B cell (primary cell): ENCODE measurements around the gene TBC1D22A. TPM values are rescaled to one million over a fixed set of nuclear protein-coding genes. Genes with fewer than 3 reads are reported as not detected.

Experiments
- ATAC-seq: fragments of 200-7000 bp; cut with Tn5 transposase; one replicate; pipeline ENCODE4 v1.10.0; 2021; ENCODE audit warnings: low read depth, mild to moderate bottlenecking, moderate number of reproducible peaks, moderate library complexity
- CTCF ChIA-PET: fragments of 350-600 bp; sonication (Branson Sonifier 250); formaldehyde crosslinking; loops from one replicate; lab custom pipeline; 2021; ENCODE audit warnings: antibody characterized with exemption, inconsistent platforms; lab: Charles Lee
- POLR2A ChIA-PET: fragments of 350-600 bp; sonication (Branson Sonifier 250); formaldehyde crosslinking; loops from one replicate; lab custom pipeline; 2021; ENCODE audit warnings: antibody characterized with exemption; lab: Charles Lee
- DNase-seq: peaks from one replicate; pipeline ENCODE4 v3.0.0; 2013
- H2AFZ ChIP-seq: 2 replicates; pipeline ENCODE4 v1.6.1; 2012; ENCODE audit warnings: mild to moderate bottlenecking, low read depth, low read length; ENCODE audit not compliant: insufficient read depth, poor library complexity, severe bottlenecking
- H3K27ac ChIP-seq, 2 donors: 1 replicate in 1 of 2; 2 replicates in 1 of 2; pipeline ENCODE4 v1.5.1; 2012 to 2013; ENCODE audit warnings: low read length in 2 of 2, mild to moderate bottlenecking in 2 of 2, moderate library complexity in 1 of 2
- H3K27me3 ChIP-seq, 4 experiments: fragments of 200-600 bp in 1 of 4; sonication (generic) in 1 of 4; replicated peaks in 1 of 4; 1 replicate in 2 of 4; 2 replicates in 2 of 4; pipeline versions ENCODE4 v1.6.1 to v1.7.0; 2013 to 2016; ENCODE audit warnings: low read length in 3 of 4, mild to moderate bottlenecking in 2 of 4, mixed read lengths in 1 of 4, moderate library complexity in 1 of 4; ENCODE audit not compliant: insufficient read depth in 4 of 4, control insufficient read depth in 3 of 4; ENCODE audit errors: control extremely low read depth in 1 of 4
- H3K36me3 ChIP-seq, 2 experiments: replicated peaks in 1 of 2; 1 replicate in 1 of 2; 2 replicates in 1 of 2; pipeline versions ENCODE4 v1.6.1 to v1.7.1; 2013; ENCODE audit warnings: low read length in 1 of 2; ENCODE audit not compliant: insufficient read depth in 2 of 2, control insufficient read depth in 1 of 2; ENCODE audit errors: control extremely low read depth in 1 of 2, extremely low read depth in 1 of 2
- H3K4me1 ChIP-seq, 2 donors: fragments of 200-600 bp in 1 of 2; sonication (generic) in 1 of 2; 1 replicate in 1 of 2; 2 replicates in 1 of 2; pipeline versions ENCODE4 v1.5.1 to v1.6.1; 2013 to 2017; ENCODE audit warnings: low read length in 2 of 2; ENCODE audit not compliant: control insufficient read depth in 2 of 2, insufficient read depth in 2 of 2
- H3K4me2 ChIP-seq: replicated peaks from 2 replicates; pipeline ENCODE3; 2012; ENCODE audit warnings: mild to moderate bottlenecking, low read depth, low read length; ENCODE audit not compliant: poor library complexity, severe bottlenecking
- H3K4me3 ChIP-seq, 5 experiments: fragments of 200-600 bp in 1 of 5; sonication (generic) in 1 of 5; 1 replicate in 3 of 5; 2 replicates in 2 of 5; pipeline versions ENCODE4 v1.5.1 to v1.7.0; 2011 to 2016; ENCODE audit warnings: low read length in 4 of 5, mild to moderate bottlenecking in 4 of 5, low read depth in 2 of 5, control low read depth in 1 of 5, moderate library complexity in 1 of 5; ENCODE audit not compliant: insufficient read depth in 1 of 5; ENCODE audit errors: control extremely low read depth in 1 of 5, extremely low read depth in 1 of 5
- H3K79me2 ChIP-seq: fragments of 200-600 bp; sonication (generic); one replicate; pipeline ENCODE4 v1.6.0; 2016; ENCODE audit warnings: low read length; ENCODE audit not compliant: control insufficient read depth, insufficient read depth
- H3K9ac ChIP-seq: fragments of 200-600 bp; sonication (generic); 2 replicates; pipeline ENCODE4 v1.6.1; 2017; ENCODE audit warnings: mild to moderate bottlenecking, low read length, moderate library complexity
- H3K9me3 ChIP-seq, 3 donors: one replicate each; pipeline versions ENCODE4 v1.6.1 to v1.7.1; 2013; ENCODE audit warnings: low read length in 2 of 3; ENCODE audit not compliant: control insufficient read depth in 2 of 3, insufficient read depth in 1 of 3; ENCODE audit errors: control extremely low read depth in 1 of 3
- H4K20me1 ChIP-seq: 2 replicates; pipeline ENCODE4 v1.6.0; 2012; ENCODE audit warnings: mild to moderate bottlenecking, low read length; ENCODE audit not compliant: insufficient read depth, control insufficient read depth, poor library complexity, severe bottlenecking
- H3K27ac Mint-ChIP-seq: one replicate; pipeline ENCODE4 v1.8.0; 2021; ENCODE audit warnings: mixed read lengths
- H3K27me3 Mint-ChIP-seq: one replicate; pipeline ENCODE4 v1.8.0; 2021; ENCODE audit warnings: mixed read lengths
- H3K4me1 Mint-ChIP-seq: one replicate; pipeline ENCODE4 v1.8.0; 2021; ENCODE audit warnings: mixed read lengths
- H3K4me3 Mint-ChIP-seq: one replicate; pipeline ENCODE4 v1.8.0; 2021; ENCODE audit warnings: mixed read lengths
- H3K9me3 Mint-ChIP-seq: one replicate; pipeline ENCODE4 v1.8.0; 2022; ENCODE audit warnings: mixed read lengths; ENCODE audit not compliant: insufficient read depth
- CTCF ChIP-seq: fragments of 200-600 bp; IDR thresholded peaks from one replicate; pipeline ENCODE4 v1.8.0; 2022; ENCODE audit warnings: antibody characterized with exemption, mild to moderate bottlenecking
- EZH2 ChIP-seq: IDR thresholded peaks from 2 replicates; pipeline ENCODE4 v1.6.1; 2012; ENCODE audit warnings: borderline replicate concordance, low read depth, mild to moderate bottlenecking, moderate library complexity, low read length; ENCODE audit not compliant: insufficient read depth, poor library complexity, severe bottlenecking
- WGBS: methylation state at CpG from one replicate; pipeline ENCODE4 v1.1.5; 2013; ENCODE audit warnings: missing lambda C conversion rate; ENCODE audit not compliant: insufficient coverage; 5-methylcytosine and 5-hydroxymethylcytosine counted together
- intact Hi-C: fragments of 100-400 bp; cut with micrococcal nuclease; formaldehyde crosslinking; loops from one replicate; pipeline ENCODE4 v1.10.0; 2022
- polyA minus RNA-seq: library from RNA; depleted of rRNA, polyadenylated mRNA; stranded (reverse); fragments of >200 nt; gene quantifications from 2 replicates; pipeline ENCODE4 v1.2.3, GENCODE V29; 2012
- polyA plus RNA-seq: library from polyadenylated mRNA; depleted of rRNA; stranded (reverse); fragments of >200 nt; gene quantifications from 2 replicates; pipeline ENCODE4 v1.2.3, GENCODE V29; 2012
- total RNA-seq, 2 donors: library from RNA; stranded (reverse); fragments of 120-200 nt in 1 of 2; gene quantifications; 1 replicate in 1 of 2; 2 replicates in 1 of 2; pipeline versions ENCODE4 v1.2.3 to v1.2.4, GENCODE V29; 2013 to 2022

The TBC1D22A gene
- total RNA-seq (128 and 141 TPM in 2 replicates), polyA plus RNA-seq (65.0 and 73.8 TPM in 2 replicates), polyA minus RNA-seq (45.7 and 69.1 TPM in 2 replicates)
- total RNA-seq (2013): 46.2 TPM

GRCh38 chr22:46762238-46763050, at the start of gene TBC1D22A:
TBC1D22A (plus strand) TSS chr22:46762650; CDS start chr22:46762787, 137 bp downstream.
- peak within 1 kb of the TSS; percentile 87 for H3K9ac ChIP-seq
- no peaks in the 10 kb centered on the region for H3K9me3 Mint-ChIP-seq
- ChIA-PET CTCF (interaction anchor here (0.5 to 13.1 kb wide), 13 partner anchors 8 to 219 kb away, joined by 3 to 468 read pairs (median 10); no protein-coding TSS in a partner anchor), POLR2A (interaction anchor here (0.7 to 4.5 kb wide), 12 partner anchors 8 to 1334 kb away, joined by 3 to 92 read pairs (median 6); partner anchors contain the start of gene CERK)
- peak within 1 kb of the TSS; percentile 87 to 93 for H3K27ac ChIP-seq
- H3K4me1 Mint-ChIP-seq: peaks cover 59% of the 10 kb centered on the region
- H3K27ac Mint-ChIP-seq: peak within 1 kb of the TSS; percentile 99
- peak within 1 kb of the TSS; percentile 78 for H3K4me2 ChIP-seq
- no peaks in the 10 kb centered on the region for H3K27me3 Mint-ChIP-seq
- H3K9me3 ChIP-seq: no peaks in the 10 kb centered on the region
- H3K4me3 ChIP-seq: peak within 1 kb of the TSS; percentile 51 to 96 (median 89)
- H3K4me3 Mint-ChIP-seq: peak within 1 kb of the TSS; percentile 96
- DNase-seq (peak; percentile 95), ATAC-seq (peak; percentile 70)
- under 1% methylated on average over 66 of the region's 66 CpGs for WGBS
- H3K27me3 ChIP-seq: no peaks in the 10 kb centered on the region
- H4K20me1 ChIP-seq: peaks cover 9% of the 10 kb centered on the region
- intact Hi-C loops: loop anchor here (1.0 to 2.0 kb wide), 4 partner anchors 12 to 78 kb away; no protein-coding TSS in a partner anchor
- peaks cover 0 to 15% of the 10 kb centered on the region in 2 experiments for H3K36me3 ChIP-seq
- H3K79me2 ChIP-seq: peaks cover 83% of the 10 kb centered on the region
- no peak for TF ChIP-seq EZH2
- no peak for TF ChIP-seq CTCF
- H2AFZ ChIP-seq: peak within 1 kb of the TSS; percentile 73
- peaks cover 48 to 62% of the 10 kb centered on the region in 2 donors for H3K4me1 ChIP-seq

GRCh38 chr22:46714550-46714949, 47.9 kb upstream of the TBC1D22A start:
- POLR2A ChIA-PET: no interaction called here
- H3K79me2 ChIP-seq: peaks cover 17% of the 10 kb centered on the region
- Mint-ChIP-seq H3K9me3 (no peaks in the 10 kb centered on the region), H3K4me1 (no peaks in the 10 kb centered on the region), H3K27me3 (no peaks in the 10 kb centered on the region), H3K4me3 (no peak overlapping the region), H3K27ac (no peak overlapping the region)
- H3K27me3 ChIP-seq: no peaks in the 10 kb centered on the region
- H3K9ac ChIP-seq: no peak overlapping the region
- ATAC-seq: no peak
- peaks cover 15 to 60% of the 10 kb centered on the region in 2 experiments for H3K36me3 ChIP-seq
- no peak overlapping the region for H3K27ac ChIP-seq
- no peaks in the 10 kb centered on the region for H3K4me1 ChIP-seq
- no peak for TF ChIP-seq EZH2
- no peak for TF ChIP-seq CTCF
- H2AFZ ChIP-seq: no peak overlapping the region
- CTCF ChIA-PET: no interaction called here
- intact Hi-C loops: no loop called here
- H3K4me2 ChIP-seq: no peak overlapping the region
- WGBS: 100% methylated on average over 3 of the region's 4 CpGs
- H4K20me1 ChIP-seq: peaks cover 23% of the 10 kb centered on the region
- no peak for DNase-seq
- no peaks in the 10 kb centered on the region for H3K9me3 ChIP-seq
- no peak overlapping the region for H3K4me3 ChIP-seq
